Right kidney (tissue), 1 donor: ENCODE results near the gene MYOF.
"Not testable (repeated sequence)": the region's sequence is repeated elsewhere in the genome, so short reads cannot be mapped to it uniquely, and the experiment has no call there.

Experiments used
- DNase-seq: peaks from one replicate; pipeline ENCODE4 v3.0.0-alpha.2; 2016

The MYOF gene

DNA sequence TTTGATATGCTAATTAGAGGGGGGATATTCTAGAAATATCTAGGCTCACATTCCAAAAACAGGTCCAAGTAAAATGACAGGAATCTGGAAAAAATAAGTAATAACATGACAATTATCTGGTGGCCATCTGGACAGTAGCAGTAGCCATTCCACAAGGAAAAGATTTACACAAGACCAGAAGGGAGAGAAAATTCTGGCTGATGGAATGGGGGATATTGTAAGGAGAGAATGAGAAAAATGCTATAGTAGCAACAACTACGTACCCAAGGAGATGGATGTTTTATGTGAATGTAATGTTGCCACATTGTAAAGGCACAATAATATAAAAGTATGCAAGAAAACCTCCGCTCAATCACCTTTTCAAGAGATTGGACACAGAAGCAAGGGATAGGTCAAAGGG is 5.4 kb downstream of the MYOF start:
- no peak for DNase-seq

DNA sequence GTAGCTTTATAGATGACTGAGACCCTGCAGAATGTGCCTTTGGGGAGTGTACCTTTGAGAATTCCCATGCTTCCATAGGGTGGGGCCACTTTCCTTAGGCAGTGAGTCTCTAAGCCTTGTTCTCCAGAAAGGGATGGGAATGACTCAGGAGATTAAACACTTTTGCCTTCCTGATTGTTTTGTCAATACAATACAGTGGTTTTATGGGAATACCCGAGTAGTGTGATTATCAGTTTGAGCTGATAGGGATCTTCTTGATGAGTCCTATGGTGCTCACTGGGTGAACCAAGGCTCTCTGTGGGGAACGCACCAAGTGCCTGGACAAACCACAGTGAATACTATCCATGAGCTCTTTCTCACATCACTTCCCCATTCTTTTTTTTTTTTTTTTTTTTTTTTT is 6.3 kb downstream of the MYOF start:
- DNase-seq: no peak

- DNase-seq: no peak
These were observed 6.9 kb downstream of the MYOF start for GRCh38 chr10:93475227-93475626.

DNA sequence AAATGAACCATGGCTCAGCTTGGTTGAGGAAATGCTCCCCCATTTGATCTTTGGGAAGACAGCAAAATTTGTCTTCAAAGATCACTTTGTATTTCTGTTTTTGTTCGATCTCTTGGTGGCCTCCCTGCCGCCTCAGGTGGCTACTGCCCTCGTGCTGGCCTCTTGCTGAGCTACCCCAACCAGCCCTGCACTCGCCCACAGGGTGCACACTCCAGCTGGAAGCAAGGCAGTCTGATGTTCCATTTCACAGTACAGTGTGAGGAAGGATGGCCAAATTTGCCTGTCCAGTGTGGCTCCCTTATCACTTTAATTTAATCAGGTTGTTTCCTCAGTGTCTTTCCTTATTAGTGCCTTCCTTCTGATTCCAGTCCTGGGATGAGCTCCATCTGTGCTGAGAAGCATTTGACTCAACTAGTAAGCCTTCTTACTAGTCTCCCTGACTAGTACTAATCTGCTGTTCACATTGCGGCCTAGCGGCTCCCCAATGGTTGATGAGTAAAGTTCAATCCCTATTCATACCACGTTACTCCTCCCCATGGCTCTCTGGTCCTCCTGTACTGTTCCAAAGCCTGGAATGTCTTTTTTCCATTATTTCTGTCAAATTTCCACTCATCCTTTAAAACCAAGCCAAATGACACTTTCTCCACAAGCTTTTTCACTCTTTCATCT is 8.2 kb downstream of the MYOF start:
- no peak for DNase-seq

- DNase-seq: no peak
These were observed 9.0 kb downstream of the MYOF start for GRCh38 chr10:93473161-93473560.

- no peak for DNase-seq
These were observed 11.0 kb downstream of the MYOF start for GRCh38 chr10:93471110-93471651.

DNA sequence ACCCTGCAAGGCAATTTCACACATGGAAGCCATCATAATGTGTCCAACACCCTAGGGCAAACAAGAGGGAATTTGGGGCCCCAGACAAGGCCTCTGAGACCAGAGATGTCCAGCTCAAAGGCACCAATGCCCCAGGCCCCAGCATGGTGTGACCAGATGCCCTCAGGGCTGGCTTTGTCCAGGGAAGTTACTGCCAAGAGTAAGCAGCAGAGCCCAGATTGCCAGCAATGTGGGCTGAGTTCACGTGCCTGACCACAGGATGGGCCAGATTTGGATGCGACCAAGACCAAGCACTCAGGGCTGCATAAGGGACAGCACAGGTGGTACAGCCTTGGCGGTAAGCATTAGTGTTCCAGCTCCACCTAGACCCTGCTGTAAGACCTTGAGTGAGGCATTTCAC is 12.7 kb downstream of the MYOF start:
- no peak for DNase-seq

DNA sequence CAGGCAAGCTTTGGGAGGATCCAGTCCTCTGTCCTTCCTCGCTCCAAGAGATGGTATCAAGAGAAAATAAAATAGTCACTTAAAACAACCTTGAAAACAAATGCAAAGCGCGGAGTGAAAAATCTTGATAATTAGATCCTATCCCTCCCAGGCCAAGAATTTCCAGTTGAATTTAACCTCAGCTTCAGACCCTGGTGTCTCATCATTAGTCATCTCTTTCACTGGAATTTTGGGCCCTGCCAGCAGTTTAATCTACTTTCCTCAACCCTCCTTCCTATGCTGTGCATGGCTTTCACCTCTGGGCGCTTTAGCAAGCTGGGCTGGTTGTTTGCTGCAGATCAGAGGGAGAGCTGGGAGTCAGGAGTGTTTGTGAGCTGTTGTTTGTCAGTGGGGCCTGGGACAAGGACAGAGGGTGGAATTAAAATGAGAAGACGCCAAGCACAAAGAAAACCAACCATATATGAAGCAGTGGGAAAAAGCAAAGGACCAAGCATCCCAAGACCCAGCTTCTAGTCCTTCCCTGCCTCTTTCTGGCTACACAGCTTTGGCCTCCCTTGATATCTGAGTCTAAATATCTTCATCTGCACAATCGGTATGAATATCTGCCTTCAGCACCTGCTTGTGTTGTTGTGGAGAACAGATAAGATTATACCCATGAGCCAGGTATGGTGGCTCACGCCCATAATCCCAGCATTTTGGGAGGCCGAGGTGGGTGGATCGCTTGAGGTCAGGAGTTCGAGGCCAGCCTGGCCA is 13.5 kb downstream of the MYOF start:
- DNase-seq: no peak

- DNase-seq: not testable (repeated sequence)
These were observed 14.5 kb downstream of the MYOF start for GRCh38 chr10:93467635-93468034.

GRCh38 chr10:93465806-93466675 is 16.1 kb downstream of the MYOF start:
- DNase-seq: no peak

GRCh38 chr10:93464776-93465388 is 17.3 kb downstream of the MYOF start:
- no peak for DNase-seq

GRCh38 chr10:93463723-93464476 is 18.2 kb downstream of the MYOF start:
- DNase-seq: no peak

DNA sequence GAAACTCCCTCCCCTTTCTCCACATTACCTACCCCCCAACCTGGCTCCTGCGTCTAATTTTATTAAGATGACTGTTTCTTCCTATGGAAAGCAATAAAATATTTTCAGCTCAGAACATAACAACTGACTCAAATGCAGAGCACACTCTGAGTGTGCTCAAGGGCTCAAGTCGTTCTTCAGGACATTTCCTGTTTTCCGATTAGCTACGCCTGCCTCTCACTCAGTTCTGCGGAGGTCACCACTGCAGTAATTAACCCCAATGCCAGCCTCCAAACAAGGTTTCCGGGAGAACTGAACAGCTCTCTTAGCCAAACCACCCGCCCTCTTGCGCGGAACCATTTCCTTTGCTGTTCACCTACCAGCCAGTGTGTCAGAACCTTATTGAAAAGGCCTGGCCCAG is 19.3 kb downstream of the MYOF start:
- DNase-seq: no peak

- no peak for DNase-seq
These were observed 19.8 kb downstream of the MYOF start for GRCh38 chr10:93462371-93462770.

- DNase-seq: no peak
These were observed 20.3 kb downstream of the MYOF start for GRCh38 chr10:93461807-93462178.

DNA sequence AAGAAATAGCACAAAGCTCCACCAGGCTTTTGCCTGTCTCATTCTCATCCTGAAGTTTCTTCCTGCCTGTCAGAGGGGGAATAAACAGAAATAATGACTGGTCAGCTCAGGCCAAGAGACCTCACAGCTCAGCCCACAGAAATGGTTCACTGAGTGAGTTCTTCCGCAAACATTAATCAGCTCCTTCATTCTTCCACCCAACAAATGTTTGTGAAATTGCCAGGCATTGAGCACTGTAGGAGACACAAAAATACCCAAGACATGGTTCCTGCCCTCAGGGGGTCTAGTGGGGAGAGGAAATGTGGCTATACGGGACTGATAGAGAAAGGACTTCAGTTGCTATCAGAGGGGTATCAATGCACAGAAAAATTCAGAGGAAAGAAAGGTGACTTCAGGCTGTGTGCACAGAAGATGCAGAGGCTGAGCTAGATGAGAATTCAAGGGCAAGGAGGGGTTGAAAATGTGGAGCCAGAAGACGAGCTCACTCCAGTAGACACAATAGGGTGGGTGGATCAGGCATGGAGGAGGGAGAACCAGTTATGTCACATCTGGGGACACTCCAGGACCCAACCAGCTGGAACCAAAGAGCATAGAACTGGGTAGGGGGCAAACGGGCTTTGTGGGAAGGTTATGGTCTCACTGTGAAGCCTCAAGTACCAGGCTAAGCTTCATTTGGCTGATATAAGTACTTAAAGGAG is 20.9 kb downstream of the MYOF start:
- no peak for DNase-seq

GRCh38 chr10:93459466-93459865 is 22.7 kb downstream of the MYOF start:
- no peak for DNase-seq

DNA sequence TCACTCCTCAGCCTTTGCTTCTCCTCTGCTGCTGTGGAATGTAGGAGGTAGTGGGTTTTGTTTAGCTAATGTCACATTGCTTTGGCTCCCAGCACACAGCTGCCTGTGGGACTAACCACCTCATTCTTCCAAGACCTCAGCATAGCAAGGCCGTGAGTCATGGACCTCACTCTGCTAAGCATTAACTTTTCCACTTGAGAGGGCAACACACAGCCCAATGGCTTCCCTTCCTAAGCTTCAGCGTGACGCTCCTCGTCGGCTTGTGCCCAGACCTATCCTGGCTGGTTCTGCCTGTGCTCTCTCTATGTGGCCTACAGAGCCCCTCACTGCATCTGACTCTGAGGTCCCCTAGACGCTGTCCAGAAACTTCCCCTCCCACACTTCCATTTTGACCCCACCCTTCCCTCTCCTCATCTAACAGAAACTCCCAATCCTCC is 23.3 kb downstream of the MYOF start:
- DNase-seq: peak; percentile 74

- no peak for DNase-seq
These were observed 24.6 kb downstream of the MYOF start for GRCh38 chr10:93457511-93457910.

GRCh38 chr10:93456480-93456879 is 25.7 kb downstream of the MYOF start:
- no peak for DNase-seq

DNA sequence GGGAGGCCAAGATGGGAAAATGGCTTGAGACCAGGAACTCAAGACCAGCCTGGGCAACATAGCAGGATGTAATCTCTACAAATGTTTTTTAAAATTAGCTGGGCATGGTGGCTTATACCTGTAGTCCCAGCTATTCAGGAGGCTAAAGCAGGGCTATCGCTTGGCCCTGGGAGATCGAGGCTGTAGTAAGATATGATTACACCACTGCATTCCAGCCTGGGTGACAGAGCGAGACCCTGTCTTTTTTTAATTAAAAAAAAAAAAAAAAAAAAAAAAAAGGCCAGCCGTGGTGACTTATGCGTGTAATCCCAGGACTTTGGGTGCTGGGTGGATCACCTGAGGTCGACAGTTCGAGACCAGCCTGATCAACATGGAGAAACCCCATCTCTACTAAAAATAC is 27.4 kb downstream of the MYOF start:
- DNase-seq: no peak
